Measurements from ENCODE around the gene AMER1. TPM values are rescaled to one million over a fixed set of nuclear protein-coding genes. Genes with fewer than 3 reads are reported as not detected.

AMER1 gene
- total and polyA plus RNA-seq, 2 of the 4 experiments (the other 2 are of a cell fraction): 1.3 to 2.2 TPM

GRCh38 chrX:64182208-64182607 lies 23.3 kb downstream of the AMER1 start:
- no CpG with 5 or more reads among the region's 2 CpGs for WGBS, 2 experiments (ENCODE audit: extremely low coverage in 2 of 2, insufficient read length in 1 of 2)
- in situ Hi-C loops (cut with MboI; ENCODE audit: low sequenced_read_pairs): no loop called here

More at GRCh38 chrX:64182208-64182607, 23.3 kb downstream of the AMER1 start:
- no peak overlapping the region for H3K14ac ChIP-seq (replicated peaks; ENCODE audit: low read depth, low read length)
- no TSS peak for BruUV-seq (replicated peaks)
- H2AK5ac ChIP-seq (ENCODE audit: low read depth, low read length): no peak overlapping the region
- H3K9me3 ChIP-seq (ENCODE audit: control insufficient read depth, insufficient read depth, low read length): no peaks in the 10 kb centered on the region
- DNase-seq: no peak
- H2AFZ ChIP-seq (replicated peaks; ENCODE audit: low read length, poor library complexity): no peak overlapping the region
- H2BK5ac ChIP-seq (ENCODE audit: low read depth, low read length, poor library complexity, severe bottlenecking): no peak overlapping the region
- no peaks in the 10 kb centered on the region for H3K9me1 ChIP-seq (ENCODE audit: insufficient read depth, low read length)
- no peak overlapping the region for H3K4me2 ChIP-seq (ENCODE audit: low read depth, low read length)
- H3K9ac ChIP-seq (ENCODE audit: low read depth, low read length): no peak overlapping the region
- TF ChIP-seq, protein P1, sequence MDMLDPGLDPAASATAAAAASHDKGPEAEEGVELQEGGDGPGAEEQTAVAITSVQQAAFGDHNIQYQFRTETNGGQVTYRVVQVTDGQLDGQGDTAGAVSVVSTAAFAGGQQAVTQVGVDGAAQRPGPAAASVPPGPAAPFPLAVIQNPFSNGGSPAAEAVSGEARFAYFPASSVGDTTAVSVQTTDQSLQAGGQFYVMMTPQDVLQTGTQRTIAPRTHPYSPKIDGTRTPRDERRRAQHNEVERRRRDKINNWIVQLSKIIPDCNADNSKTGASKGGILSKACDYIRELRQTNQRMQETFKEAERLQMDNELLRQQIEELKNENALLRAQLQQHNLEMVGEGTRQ (IDR thresholded peaks at IDR 0.05; ENCODE audit: low read depth, low read length): no peak
- no peak for TF ChIP-seq RFX5 (IDR thresholded peaks at IDR 0.05; ENCODE audit: low read depth, low read length)
- TF ChIP-seq CEBPB (IDR thresholded peaks at IDR 0.05; ENCODE audit: low read depth, low read length): no peak
- TF ChIP-seq CHD1 (IDR thresholded peaks at IDR 0.05; ENCODE audit: low read depth, low read length): no peak
- no peak for TF ChIP-seq MAZ (IDR thresholded peaks at IDR 0.05; ENCODE audit: borderline replicate concordance, low read depth, low read length)
- TF ChIP-seq NFE2L2 (IDR thresholded peaks at IDR 0.05; ENCODE audit: low read depth, low read length): no peak
- TF ChIP-seq BHLHE40 (IDR thresholded peaks at IDR 0.05; ENCODE audit: low read depth, low read length): no peak
- TF ChIP-seq, protein P2, sequence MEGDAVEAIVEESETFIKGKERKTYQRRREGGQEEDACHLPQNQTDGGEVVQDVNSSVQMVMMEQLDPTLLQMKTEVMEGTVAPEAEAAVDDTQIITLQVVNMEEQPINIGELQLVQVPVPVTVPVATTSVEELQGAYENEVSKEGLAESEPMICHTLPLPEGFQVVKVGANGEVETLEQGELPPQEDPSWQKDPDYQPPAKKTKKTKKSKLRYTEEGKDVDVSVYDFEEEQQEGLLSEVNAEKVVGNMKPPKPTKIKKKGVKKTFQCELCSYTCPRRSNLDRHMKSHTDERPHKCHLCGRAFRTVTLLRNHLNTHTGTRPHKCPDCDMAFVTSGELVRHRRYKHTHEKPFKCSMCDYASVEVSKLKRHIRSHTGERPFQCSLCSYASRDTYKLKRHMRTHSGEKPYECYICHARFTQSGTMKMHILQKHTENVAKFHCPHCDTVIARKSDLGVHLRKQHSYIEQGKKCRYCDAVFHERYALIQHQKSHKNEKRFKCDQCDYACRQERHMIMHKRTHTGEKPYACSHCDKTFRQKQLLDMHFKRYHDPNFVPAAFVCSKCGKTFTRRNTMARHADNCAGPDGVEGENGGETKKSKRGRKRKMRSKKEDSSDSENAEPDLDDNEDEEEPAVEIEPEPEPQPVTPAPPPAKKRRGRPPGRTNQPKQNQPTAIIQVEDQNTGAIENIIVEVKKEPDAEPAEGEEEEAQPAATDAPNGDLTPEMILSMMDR (conservative IDR thresholded peaks at IDR 0.05; ENCODE audit: low read depth, low read length): no peak
- no peak for TF ChIP-seq MAFK (IDR thresholded peaks at IDR 0.05; ENCODE audit: low read depth, low read length)
- no peak overlapping the region for H4K91ac ChIP-seq (ENCODE audit: insufficient read depth, low read depth, low read length)
- ChIA-PET CTCF (no interaction called here), POLR2A (ENCODE audit: unreplicated experiment) (interaction anchor here (0.9 kb wide), 1 partner anchor 10 kb away, joined by 3 read pairs; no protein-coding TSS in a partner anchor)
- H3K27ac ChIP-seq (ENCODE audit: insufficient read depth, low read length): no peak overlapping the region
- no peak overlapping the region for H3K4me3 ChIP-seq (ENCODE audit: insufficient read depth, low read depth, low read length)
- no peaks in the 10 kb centered on the region for H3K27me3 ChIP-seq (ENCODE audit: control insufficient read depth, insufficient read depth, low read length)
- H2AK9ac ChIP-seq (replicated peaks; ENCODE audit: low read depth, low read length, poor library complexity): no peak overlapping the region
- no peak for ATAC-seq (ENCODE audit: low read depth)
- H3K23ac ChIP-seq (ENCODE audit: low read depth, low read length): no peak overlapping the region
- no peaks in the 10 kb centered on the region for H3K4me1 ChIP-seq (ENCODE audit: control insufficient read depth, insufficient read depth, low read length)
- H3K36me3 ChIP-seq (ENCODE audit: control insufficient read depth, insufficient read depth, low read length): no peaks in the 10 kb centered on the region
- no peak overlapping the region for H2BK120ac ChIP-seq (ENCODE audit: low read depth, low read length)
- H3K56ac ChIP-seq (ENCODE audit: extremely low read depth, insufficient read depth, low read length): no peak overlapping the region
- dilution Hi-C loops (cut with HindIII; ENCODE audit: low sequenced_read_pairs, unreplicated experiment) (no loop called here), intact Hi-C loops (cut with micrococcal nuclease) (no loop called here)
- no peak overlapping the region for H4K8ac ChIP-seq (ENCODE audit: low read depth in 2 of 2, low read length in 2 of 2)
- no peak overlapping the region for H2BK20ac ChIP-seq (ENCODE audit: low read depth, low read length)
- H4K5ac ChIP-seq (ENCODE audit: low read depth, low read length): no peak overlapping the region
- H3K79me1 ChIP-seq (ENCODE audit: low read depth in 1 of 2, low read length in 2 of 2): no peaks in the 10 kb centered on the region
- H2BK15ac ChIP-seq (ENCODE audit: low read depth, low read length): no peak overlapping the region
- H3K18ac ChIP-seq (ENCODE audit: low read depth, low read length): no peak overlapping the region
- no peaks in the 10 kb centered on the region for H4K20me1 ChIP-seq (ENCODE audit: insufficient read depth, low read length)
- no peak overlapping the region for H3K4ac ChIP-seq (ENCODE audit: low read depth, low read length)

Measured in IMR-90 (cell line).